Heart left ventricle (tissue), 13 donors: ENCODE measurements around the gene POLR1A.

Experiments used
- CTCF ChIP-seq, 12 donors: fragments of 200-600 bp; sonication (generic) in 4 of 12; IDR thresholded peaks; one replicate each; pipeline versions ENCODE4 v1.5.0 to v1.8.0; 2018 to 2022; ENCODE audit warnings: antibody characterized with exemption in 12 of 12, mild to moderate bottlenecking in 5 of 12
- POLR2A ChIP-seq, 2 donors: fragments of 450-650 bp; IDR thresholded peaks; one replicate each; pipeline ENCODE4 v1.6.1; 2017; ENCODE audit warnings: antibody characterized with exemption in 2 of 2, mild to moderate bottlenecking in 2 of 2, moderate library complexity in 2 of 2
- donor health status: ischemic (EF 13 %, LVEDD 7.1; RV severe dilation, severe dysfunction).
- donor health status: DM: no; HTN: yes; CAD: no.
- donor health status: DM: no; HTN: no; CAD: no.
- donor health status: ischemic (EF 25% LVEDD 6.9; RV normal size, moderate dysfunction).
- donor health status: ischemic (EF 25% LVEDD 5.7; RV mildly dilated, moderate dysfunction).
- donor health status: ischemic (EF 35%, LVEDD 5.7; RV mildly dilated, moderate dysfunction).
- donor health status: nonischemic (EF 11% LVEDD 7.7; RV severe dilation, severe dysfunction).
- donor health status: DM: yes; HTN: yes; CAD: no.
- donor health status: PGD.
- donor health status: ischemic (EF 29% LVEDD 5.4; RV normal size, mild dysfunction).
- donor health status: nonischemic (EF 23%, LVEDD 6.1; RV moderate dilation, normal function).

- TF ChIP-seq CTCF (IDR thresholded peaks at IDR 0.05) (no peak), POLR2A (IDR thresholded peaks at IDR 0.05) (no peak)
Observed at GRCh38 chr2:85975581-85975980, 130.1 kb downstream of the POLR1A start.
